GM19035 (cell line): ENCODE results near the gene ARID5B.
A peak's percentile ranks its signal among the peaks of the same experiment; 100 is the strongest.
"Not testable (repeated sequence)": the region's sequence is repeated elsewhere in the genome, so short reads cannot be mapped to it uniquely, and the experiment has no call there.

ENCODE experiments used
- ATAC-seq: cut with Tn5 transposase; IDR thresholded peaks from one replicate; pipeline ENCODE4 v1.9.1; 2021; ENCODE audit not compliant: unreplicated experiment

The ARID5B gene

GRCh38 chr10:61964059-61964709, 62.7 kb downstream of the ARID5B start:
- no peak for ATAC-seq

GRCh38 chr10:61964949-61965702, 63.6 kb downstream of the ARID5B start:
- ATAC-seq = no peak

DNA sequence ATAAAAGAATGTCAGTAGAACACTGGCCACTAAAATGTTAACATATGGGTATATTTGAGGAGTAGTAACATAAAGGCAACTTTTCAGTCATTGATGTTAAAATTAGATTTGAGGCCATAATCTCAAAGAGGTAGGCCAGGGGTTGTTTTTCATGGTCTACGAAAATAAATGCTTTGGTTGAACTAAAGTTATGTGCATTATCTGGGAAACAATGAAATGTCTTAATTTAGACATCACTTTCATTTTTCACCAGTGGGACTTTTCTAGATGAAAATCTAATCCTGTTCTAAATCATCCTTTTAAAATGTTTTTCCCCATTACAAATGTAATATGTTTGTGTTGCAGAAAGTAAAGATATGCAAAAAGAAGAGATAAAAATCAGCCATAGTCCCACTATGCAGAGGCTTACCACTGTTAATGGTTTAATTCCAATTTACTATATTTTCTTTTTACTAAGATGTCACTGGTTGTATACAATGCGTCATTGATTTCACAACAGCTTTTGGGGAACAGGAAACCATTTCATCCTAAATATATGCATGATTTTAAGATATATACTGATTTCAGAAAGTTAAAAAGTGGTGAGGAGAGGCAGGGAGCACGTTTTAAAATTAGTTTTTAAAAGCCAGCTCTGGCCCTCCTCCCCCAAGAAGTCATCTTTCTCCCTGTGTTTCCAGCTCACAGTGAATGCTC, 64.3 kb downstream of the ARID5B start:
- ATAC-seq = no peak

- no peak for ATAC-seq
Observed at GRCh38 chr10:61967298-61967697, 65.8 kb downstream of the ARID5B start.

DNA sequence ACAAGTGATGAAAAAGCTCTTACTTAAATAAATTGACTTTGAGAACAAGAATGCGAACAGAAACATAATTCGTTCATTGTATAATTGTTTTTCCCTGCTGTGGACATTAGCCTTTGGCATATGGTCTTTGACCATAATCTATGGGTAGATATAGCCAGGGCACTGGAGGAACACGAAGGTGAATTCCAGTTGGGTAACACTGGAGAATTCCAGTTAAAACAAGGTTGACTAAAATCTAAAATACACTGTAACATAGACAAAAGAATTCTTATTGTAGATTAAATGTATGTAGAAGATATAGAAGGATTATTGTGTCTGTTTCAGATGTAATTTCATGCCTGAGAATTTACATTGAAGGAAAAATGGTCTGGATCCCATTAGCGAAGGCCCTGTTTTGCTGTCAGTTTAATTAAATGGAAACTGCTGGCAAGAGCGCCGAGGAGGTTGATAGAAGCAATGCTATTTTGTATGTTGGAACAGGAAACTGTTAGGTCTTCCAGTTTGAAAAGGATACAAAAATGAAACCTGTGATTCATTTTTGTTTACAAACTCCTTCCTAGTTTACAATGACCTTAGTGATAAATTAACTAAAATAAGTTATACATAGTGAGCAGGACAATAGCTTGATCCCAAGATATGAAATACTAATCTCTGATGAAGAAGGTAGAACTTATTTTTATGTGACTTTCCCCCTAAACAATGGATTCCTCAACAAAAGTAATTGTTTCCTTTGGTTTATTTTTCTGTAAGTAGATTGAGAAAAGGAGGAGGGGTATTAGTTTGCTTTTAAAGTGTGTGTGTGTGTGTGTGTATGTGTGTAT, 68.9 kb downstream of the ARID5B start:
- ATAC-seq = no peak

GRCh38 chr10:61971003-61971325, 69.5 kb downstream of the ARID5B start:
- no peak for ATAC-seq

DNA sequence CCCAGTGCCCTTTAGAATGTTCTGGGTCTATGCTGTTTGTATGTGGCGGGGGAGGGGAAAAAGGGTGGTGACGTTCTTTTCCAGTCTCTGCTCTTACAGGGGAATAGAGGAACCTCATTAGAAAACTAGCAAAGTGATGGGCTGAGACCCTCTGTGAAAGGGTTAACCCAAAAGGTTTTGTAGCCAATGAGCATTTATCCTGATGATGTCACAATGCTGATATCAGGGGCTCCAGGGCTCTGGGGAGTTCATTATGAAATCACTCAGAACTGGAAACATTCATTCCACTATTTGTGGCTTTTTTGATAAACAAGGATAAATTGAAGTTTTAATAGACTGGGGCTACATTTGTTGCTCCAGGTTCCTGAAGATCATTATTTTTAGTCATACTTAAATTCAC, 71.7 kb downstream of the ARID5B start:
- ATAC-seq = no peak

- no peak for ATAC-seq
Observed at GRCh38 chr10:61973906-61974305, 72.4 kb downstream of the ARID5B start.

GRCh38 chr10:61974601-61975390, 73.3 kb downstream of the ARID5B start:
- ATAC-seq = peak; percentile 16

- peak; percentile 84 for ATAC-seq
Observed at GRCh38 chr10:61975391-61975932, 74.0 kb downstream of the ARID5B start.

DNA sequence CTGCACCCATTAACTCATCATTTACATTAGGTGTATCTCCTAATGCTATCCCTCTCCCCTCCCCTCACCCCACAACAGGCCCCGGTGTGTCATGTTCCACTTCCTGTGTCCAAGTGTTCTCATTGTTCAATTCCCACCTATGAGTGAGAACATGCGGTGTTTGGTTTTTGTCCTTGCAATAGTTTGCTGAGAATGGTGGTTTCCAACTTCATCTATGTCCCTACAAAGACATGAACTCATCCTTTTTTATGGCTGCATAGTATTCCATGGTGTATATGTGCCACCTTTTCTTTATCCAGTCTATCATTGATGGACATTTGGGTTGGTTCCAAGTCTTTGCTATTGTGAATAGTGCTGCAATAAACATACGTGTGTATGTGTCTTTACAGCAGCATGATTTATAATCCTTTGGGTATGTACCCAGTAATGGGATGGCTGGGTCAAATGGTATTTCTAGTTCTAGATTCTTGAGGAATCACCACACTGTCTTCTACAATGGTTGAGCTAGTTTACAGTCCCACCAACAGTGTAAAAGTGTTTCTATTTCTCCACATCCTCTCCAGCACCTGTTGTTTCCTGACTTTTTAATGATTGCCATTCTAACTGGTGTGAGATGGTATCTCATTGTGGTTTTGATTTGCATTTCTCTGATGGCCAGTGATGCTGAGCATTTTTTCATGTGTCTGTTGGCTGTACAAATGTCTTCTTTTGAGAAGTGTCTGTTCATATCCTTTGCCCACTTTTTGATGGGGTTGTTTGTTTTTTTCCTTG, 75.6 kb downstream of the ARID5B start:
- not testable (repeated sequence) for ATAC-seq

DNA sequence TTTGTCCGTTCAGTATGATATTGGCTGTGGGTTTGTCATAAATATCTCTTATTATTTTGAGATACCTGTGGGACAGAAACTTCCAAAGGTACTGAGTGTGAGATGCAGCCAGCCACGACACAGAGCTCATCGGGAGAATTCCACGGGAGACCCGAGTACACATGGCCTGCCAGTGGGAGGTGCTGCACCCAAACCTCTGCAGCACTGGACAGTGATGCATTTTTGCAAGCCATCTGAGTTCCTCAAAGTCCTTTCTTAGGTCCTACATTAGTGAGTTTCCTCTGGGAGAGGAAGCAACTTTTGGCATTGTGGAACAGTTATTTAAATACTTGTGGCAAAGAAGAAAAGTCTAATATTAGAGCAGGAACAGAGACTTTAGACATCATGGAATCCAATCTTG, 77.5 kb downstream of the ARID5B start:
- ATAC-seq = no peak

DNA sequence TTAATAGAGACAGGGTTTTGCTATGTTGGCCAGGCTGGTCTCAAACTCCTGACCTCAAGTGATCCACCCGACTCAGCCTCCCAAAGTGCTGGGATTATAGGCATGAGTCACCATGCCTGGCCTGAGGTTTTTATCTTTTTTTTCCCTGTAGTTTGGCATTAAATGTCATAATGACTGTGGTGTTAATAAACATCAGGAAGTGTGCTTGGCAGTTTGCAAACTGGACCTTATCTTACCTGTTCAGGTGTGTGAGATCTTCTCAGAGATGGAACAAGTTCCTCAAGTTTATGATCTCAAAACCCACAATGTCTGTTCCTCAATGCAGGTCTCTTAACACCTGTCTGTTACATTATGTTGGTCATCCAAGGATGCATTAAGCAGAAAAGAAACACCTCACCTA, 80.0 kb downstream of the ARID5B start:
- ATAC-seq = no peak

- ATAC-seq = no peak
Observed at GRCh38 chr10:61983255-61983654, 81.8 kb downstream of the ARID5B start.

GRCh38 chr10:61984803-61985418, 83.4 kb downstream of the ARID5B start:
- ATAC-seq = no peak

DNA sequence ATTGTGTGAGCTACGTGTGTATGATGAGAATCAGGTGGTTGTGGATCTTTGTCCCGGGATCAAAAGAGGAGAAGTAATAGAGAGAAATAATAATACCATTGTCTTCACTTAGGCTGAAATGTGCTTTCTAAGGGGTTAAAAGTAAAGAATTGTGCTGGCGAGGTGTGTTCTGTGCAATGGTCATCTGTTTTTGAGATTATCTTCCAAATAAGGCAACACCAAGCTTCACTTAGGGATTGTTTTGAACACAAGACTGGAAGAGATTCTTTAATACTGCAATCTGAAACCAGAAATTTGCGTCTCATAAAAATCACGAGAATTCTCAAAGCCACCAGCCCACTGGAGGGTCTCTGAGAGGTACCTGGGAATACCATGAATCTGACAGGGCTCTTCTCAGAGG, 84.2 kb downstream of the ARID5B start:
- no peak for ATAC-seq

GRCh38 chr10:61986382-61986781, 84.9 kb downstream of the ARID5B start:
- no peak for ATAC-seq

DNA sequence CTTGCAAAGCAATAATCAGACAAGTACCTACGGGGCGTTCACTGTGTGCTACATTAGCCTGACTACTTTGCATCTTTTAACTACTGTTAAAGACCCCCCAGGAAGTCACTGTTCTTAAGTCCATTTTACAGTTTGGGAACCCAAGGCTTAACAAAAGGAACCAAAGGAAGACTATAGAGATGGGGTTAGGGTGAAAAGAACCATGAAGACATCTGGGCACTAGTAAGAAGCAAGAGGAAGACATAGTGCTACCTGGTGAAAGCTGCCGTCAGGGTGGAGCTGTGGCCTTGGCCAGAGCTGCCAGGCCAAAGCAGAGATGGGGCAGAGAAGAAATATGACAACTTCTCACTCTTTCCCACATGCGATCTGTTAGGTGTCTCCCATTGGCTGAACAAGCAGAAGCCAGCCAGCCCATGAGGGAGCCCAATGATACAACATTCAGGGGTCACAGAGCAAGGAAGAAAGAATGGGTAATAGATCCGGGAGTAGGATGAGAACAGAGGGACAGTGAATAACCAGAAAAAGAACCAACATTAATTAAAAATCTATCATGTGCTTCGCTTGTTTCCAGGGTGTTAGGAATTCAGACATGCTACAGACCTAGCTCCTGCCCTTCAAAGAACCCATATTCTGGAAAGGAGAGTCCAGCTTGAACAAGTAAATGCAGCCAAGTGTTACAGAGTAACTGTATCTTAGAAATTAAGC, 85.4 kb downstream of the ARID5B start:
- no peak for ATAC-seq

DNA sequence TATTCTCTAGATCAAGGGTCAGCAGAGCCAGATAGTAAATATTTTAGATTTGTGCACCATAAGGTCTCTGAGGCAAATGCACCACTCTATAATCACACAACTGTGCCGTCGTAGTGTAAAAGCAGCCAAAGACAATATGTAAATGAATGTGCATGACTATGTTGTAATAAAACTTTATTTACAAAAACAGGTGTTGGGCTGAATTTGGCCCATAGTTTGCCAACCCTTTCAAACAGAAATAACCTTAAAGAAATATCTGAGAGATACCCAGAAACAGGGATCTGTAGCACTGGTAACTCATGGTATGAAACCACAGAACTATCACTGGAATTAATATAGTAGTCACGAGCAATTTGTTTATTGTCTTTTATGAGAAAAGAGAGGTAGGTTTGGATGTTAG, 86.0 kb downstream of the ARID5B start:
- peak; percentile 19 for ATAC-seq
